Aorta (tissue), 5 donors: ENCODE measurements around the gene CAB39L. TPM values are rescaled to one million over a fixed set of nuclear protein-coding genes. Genes with fewer than 3 reads are reported as not detected.

ENCODE experiments used
- ATAC-seq: fragments of 200-7000 bp; cut with Tn5 transposase; one replicate; pipeline ENCODE4 v1.9.1; 2022; ENCODE audit warnings: moderate library complexity; ENCODE audit not compliant: low FRiP score
- DNase-seq, 2 donors: peaks; one replicate each; pipeline ENCODE4 v3.0.0-alpha.2; 2020
- H3K27ac ChIP-seq, 2 donors: one replicate each; pipeline ENCODE4 v1.5.1; 2013; ENCODE audit warnings: low read length in 2 of 2, mild to moderate bottlenecking in 2 of 2, moderate library complexity in 2 of 2, control low read depth in 1 of 2, inconsistent platforms in 1 of 2, low read depth in 1 of 2
- H3K27me3 ChIP-seq, 2 donors: one replicate each; pipeline ENCODE4 v1.6.1; 2013; ENCODE audit warnings: control low read depth in 1 of 2, low read length in 1 of 2, mild to moderate bottlenecking in 1 of 2, moderate library complexity in 1 of 2; ENCODE audit not compliant: insufficient read depth in 2 of 2, control insufficient read depth in 1 of 2
- H3K36me3 ChIP-seq, 2 donors: one replicate each; pipeline ENCODE4 v1.6.1; 2013; ENCODE audit warnings: control low read depth in 1 of 2, low read length in 1 of 2, mild to moderate bottlenecking in 1 of 2; ENCODE audit not compliant: insufficient read depth in 2 of 2, control insufficient read depth in 1 of 2
- H3K4me1 ChIP-seq, 2 donors: one replicate each; pipeline ENCODE4 v1.6.1; 2013; ENCODE audit warnings: low read length in 2 of 2, control low read depth in 1 of 2, mild to moderate bottlenecking in 1 of 2, moderate library complexity in 1 of 2; ENCODE audit not compliant: insufficient read depth in 2 of 2, control insufficient read depth in 1 of 2
- H3K4me3 ChIP-seq, 2 donors: one replicate each; pipeline ENCODE4 v1.5.1; 2013; ENCODE audit warnings: low read length in 2 of 2, control low read depth in 1 of 2, mild to moderate bottlenecking in 1 of 2
- H3K9me3 ChIP-seq: one replicate; pipeline ENCODE4 v1.6.1; 2013; ENCODE audit warnings: mild to moderate bottlenecking, low read length; ENCODE audit not compliant: control insufficient read depth
- WGBS, 2 donors: extraction: QIAGEN DNeasy Blood & Tissue Kit; methylation state at CpG; one replicate each; pipeline ENCODE4 v1.1.7; 2013; 5-methylcytosine and 5-hydroxymethylcytosine counted together
- intact Hi-C, 2 donors: fragments of 100-400 bp; cut with DNase I; formaldehyde crosslinking; loops; one replicate each; pipeline versions ENCODE4 v1.14.2 to v1.15.0; 2022
- polyA plus RNA-seq, 2 donors: library from polyadenylated mRNA; stranded (reverse); fragments of 200-250 nt; gene quantifications; one replicate each; pipeline ENCODE4 v1.2.3, GENCODE V29; 2013
- total RNA-seq, 2 donors: library from RNA; stranded (reverse); fragmentation: NEBNext Ultra II Directional; extraction: Animal tissue kit (Norgen Biotek cat#: 25700); gene quantifications; one replicate each; pipeline ENCODE4 v1.2.1, GENCODE V29; 2021
- donor health status: healthy with polysubstance abuse.
- donor health status: Bipolar disorder and iron deficiency.
- donor health status: DM: no; HTN: no; CAD: no.
- donor health status: DM: no; HTN: no; CAD: no.
- donor health status: DM: yes; HTN: yes; CAD: no.

CAB39L gene
- total and polyA plus RNA-seq, 4 donors: 19.3 to 33.5 (median 26.4) TPM

GRCh38 chr13:49412749-49413148, 31.1 kb downstream of the CAB39L start:
- Histone ChIP-seq H3K36me3 (no peaks in the 10 kb centered on the region), H3K27me3 (no peaks in the 10 kb centered on the region), H3K4me3 (no peak overlapping the region), H3K9me3 (no peaks in the 10 kb centered on the region), H3K27ac (no peak overlapping the region), H3K4me1 (no peaks in the 10 kb centered on the region)
- intact Hi-C loops: no loop called here
- DNase-seq (no peak), ATAC-seq (no peak)
- WGBS, 2 donors: 71 to 96% methylated on average over 2 of the region's 2 CpGs

GRCh38 chr13:49411353-49411752, 32.5 kb downstream of the CAB39L start:
- H3K27ac ChIP-seq: no peak overlapping the region
- 94 to 95% methylated on average over 5 of the region's 5 CpGs for WGBS, 2 donors
- no peak for ATAC-seq
- H3K9me3 ChIP-seq: no peaks in the 10 kb centered on the region
- H3K4me3 ChIP-seq: no peak overlapping the region
- H3K27me3 ChIP-seq: no peaks in the 10 kb centered on the region
- intact Hi-C loops: no loop called here
- no peaks in the 10 kb centered on the region for H3K4me1 ChIP-seq
- DNase-seq: no peak
- H3K36me3 ChIP-seq: no peaks in the 10 kb centered on the region

- H3K36me3 ChIP-seq: no peaks in the 10 kb centered on the region
- no peaks in the 10 kb centered on the region for H3K4me1 ChIP-seq
- no peak overlapping the region for H3K27ac ChIP-seq
- H3K4me3 ChIP-seq: no peak overlapping the region
- intact Hi-C loops: no loop called here
- DNase-seq (no peak), ATAC-seq (no peak)
- H3K9me3 ChIP-seq: no peaks in the 10 kb centered on the region
- no peaks in the 10 kb centered on the region for H3K27me3 ChIP-seq
These were observed 33.4 kb downstream of the CAB39L start for GRCh38 chr13:49410477-49410876.

GRCh38 chr13:49410006-49410405, 33.9 kb downstream of the CAB39L start:
- Histone ChIP-seq H3K9me3 (no peaks in the 10 kb centered on the region), H3K27ac (no peak overlapping the region), H3K4me1 (no peaks in the 10 kb centered on the region), H3K36me3 (no peaks in the 10 kb centered on the region), H3K4me3 (no peak overlapping the region), H3K27me3 (no peaks in the 10 kb centered on the region)
- ATAC-seq: no peak
- intact Hi-C loops: no loop called here
- 78 to 93% methylated on average over 4 of the region's 4 CpGs for WGBS, 2 donors
- no peak for DNase-seq

GRCh38 chr13:49409008-49409407, 34.9 kb downstream of the CAB39L start:
- 74 to 77% methylated on average over 3 of the region's 3 CpGs for WGBS, 2 donors
- ATAC-seq (no peak), DNase-seq (no peak)
- peaks cover under 1% of the 10 kb centered on the region for H3K9me3 ChIP-seq
- H3K36me3 ChIP-seq: peaks cover 0 to under 1% of the 10 kb centered on the region in 2 donors
- no peak overlapping the region for H3K27ac ChIP-seq
- intact Hi-C loops: no loop called here
- H3K4me1 ChIP-seq: no peaks in the 10 kb centered on the region
- no peak overlapping the region for H3K4me3 ChIP-seq
- no peaks in the 10 kb centered on the region for H3K27me3 ChIP-seq

GRCh38 chr13:49407936-49408335, 35.9 kb downstream of the CAB39L start:
- 85 to 98% methylated on average over 4 of the region's 4 CpGs for WGBS, 2 donors
- H3K4me3 ChIP-seq: no peak overlapping the region
- no peaks in the 10 kb centered on the region for H3K4me1 ChIP-seq
- no peak overlapping the region for H3K27ac ChIP-seq
- ATAC-seq (no peak), DNase-seq (no peak)
- peaks cover 0 to 2% of the 10 kb centered on the region in 2 donors for H3K36me3 ChIP-seq
- H3K9me3 ChIP-seq: peaks cover 2% of the 10 kb centered on the region
- no peaks in the 10 kb centered on the region for H3K27me3 ChIP-seq
- intact Hi-C loops: no loop called here

GRCh38 chr13:49407068-49407467, 36.8 kb downstream of the CAB39L start:
- Histone ChIP-seq H3K36me3 (peaks cover 0 to 2% of the 10 kb centered on the region in 2 donors), H3K9me3 (peaks cover 2% of the 10 kb centered on the region), H3K27me3 (no peaks in the 10 kb centered on the region), H3K4me1 (no peaks in the 10 kb centered on the region), H3K4me3 (no peak overlapping the region), H3K27ac (no peak overlapping the region)
- ATAC-seq (no peak), DNase-seq (no peak)
- intact Hi-C loops: no loop called here
- 93 to 99% methylated on average over 1 of the region's 1 CpG for WGBS, 2 donors

GRCh38 chr13:49404703-49405020, 39.2 kb downstream of the CAB39L start:
- no peaks in the 10 kb centered on the region for H3K4me1 ChIP-seq
- intact Hi-C loops: no loop called here
- ATAC-seq (no peak), DNase-seq (no peak)
- no peak overlapping the region for H3K27ac ChIP-seq
- no peak overlapping the region for H3K4me3 ChIP-seq
- peaks cover 0 to 2% of the 10 kb centered on the region in 2 donors for H3K36me3 ChIP-seq
- H3K9me3 ChIP-seq: peaks cover 2% of the 10 kb centered on the region
- H3K27me3 ChIP-seq: no peaks in the 10 kb centered on the region
- WGBS, 2 donors: 67 to 71% methylated on average over 1 of the region's 1 CpG

GRCh38 chr13:49403996-49404702, 39.7 kb downstream of the CAB39L start:
- H3K9me3 ChIP-seq: peaks cover 2% of the 10 kb centered on the region
- no peaks in the 10 kb centered on the region for H3K4me1 ChIP-seq
- no peak overlapping the region for H3K27ac ChIP-seq
- no peak for DNase-seq
- H3K4me3 ChIP-seq: no peak overlapping the region
- intact Hi-C loops: no loop called here
- peaks cover 0 to 2% of the 10 kb centered on the region in 2 donors for H3K36me3 ChIP-seq
- no peaks in the 10 kb centered on the region for H3K27me3 ChIP-seq
- WGBS, 2 donors: 84 to 87% methylated on average over 7 of the region's 7 CpGs
- no peak for ATAC-seq
